Cardiac muscle cell (in vitro differentiated cells and primary cell): ENCODE data around the gene GRID1. TPM values are rescaled to one million over a fixed set of nuclear protein-coding genes. Genes with fewer than 3 reads are reported as not detected.

Experiments used
- DNase-seq, 2 donors: peaks; one replicate each; pipeline versions ENCODE4 v3.0.0 to v3.0.0-alpha.2; 2010 to 2017; ENCODE audit warnings: low read depth in 1 of 2, low spot score in 1 of 2
- H3K27ac ChIP-seq: fragments of 200-600 bp; sonication (generic); 2 replicates; pipeline ENCODE4 v1.5.1; 2016
- H3K27me3 ChIP-seq: fragments of 200-600 bp; sonication (generic); 2 replicates; pipeline ENCODE4 v1.6.0; 2016; ENCODE audit warnings: control low read depth
- H3K36me3 ChIP-seq: fragments of 200-600 bp; sonication (generic); 2 replicates; pipeline ENCODE4 v1.5.1; 2016; ENCODE audit warnings: control low read depth
- H3K4me1 ChIP-seq: fragments of 200-600 bp; sonication (generic); 2 replicates; pipeline ENCODE4 v1.8.1; 2017; ENCODE audit warnings: low read depth, mild to moderate bottlenecking, mixed run types
- H3K4me3 ChIP-seq: fragments of 200-600 bp; sonication (generic); 2 replicates; pipeline ENCODE4 v1.5.1; 2016; ENCODE audit warnings: mild to moderate bottlenecking
- H3K9me3 ChIP-seq: fragments of 200-600 bp; sonication (generic); 2 replicates; pipeline ENCODE4 v1.5.1; 2017; ENCODE audit warnings: low read depth, mild to moderate bottlenecking, control low read depth
- polyA plus RNA-seq: library from polyadenylated mRNA; unstranded; fragments of >200 nt; fragmentation: Nextera tagmentation; extraction: Ambion mirVana; gene quantifications from 2 replicates; pipeline ENCODE4 v1.2.1, GENCODE V29; 2016
- total RNA-seq: library from RNA; depleted of rRNA; stranded (reverse); fragments of >200 nt; gene quantifications from 2 replicates; pipeline ENCODE4 v1.2.3, GENCODE V29; 2016
- TF ChIP-seq, protein P1 (sequence below): IDR thresholded peaks from 2 replicates; pipeline ENCODE4 v1.5.1; 2012; ENCODE audit warnings: low read depth, mild to moderate bottlenecking, low read length

GRID1 gene
- total and polyA plus RNA-seq, 2 experiments from 2014 or later, result 1.5 to 1.6 TPM

DNA sequence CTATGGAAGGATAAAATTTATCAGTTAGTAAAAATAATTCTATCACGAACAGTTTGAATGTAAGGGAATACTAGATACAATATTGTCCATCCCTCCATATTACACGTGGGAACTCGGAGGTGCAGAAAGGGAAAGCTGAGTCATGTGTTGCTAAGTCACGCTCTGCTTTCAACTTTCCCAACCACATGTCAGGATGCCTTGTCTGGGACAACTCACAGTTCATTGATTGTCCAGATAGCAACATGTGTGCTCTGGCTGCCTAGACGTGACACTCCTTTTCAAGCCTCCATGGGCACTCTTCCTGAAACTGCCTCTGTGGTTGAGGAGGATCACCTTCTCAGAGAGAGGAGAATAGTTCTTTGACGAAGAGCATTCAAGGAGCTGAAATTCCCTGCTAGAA is 808.1 kb downstream of the GRID1 start:
- Histone ChIP-seq H3K4me3 (no peak overlapping the region), H3K4me1 (no peaks in the 10 kb centered on the region), H3K27me3 (no peaks in the 10 kb centered on the region), H3K36me3 (no peaks in the 10 kb centered on the region), H3K9me3 (no peaks in the 10 kb centered on the region), H3K27ac (no peak overlapping the region)
- no peak for DNase-seq
- TF ChIP-seq, protein P1, sequence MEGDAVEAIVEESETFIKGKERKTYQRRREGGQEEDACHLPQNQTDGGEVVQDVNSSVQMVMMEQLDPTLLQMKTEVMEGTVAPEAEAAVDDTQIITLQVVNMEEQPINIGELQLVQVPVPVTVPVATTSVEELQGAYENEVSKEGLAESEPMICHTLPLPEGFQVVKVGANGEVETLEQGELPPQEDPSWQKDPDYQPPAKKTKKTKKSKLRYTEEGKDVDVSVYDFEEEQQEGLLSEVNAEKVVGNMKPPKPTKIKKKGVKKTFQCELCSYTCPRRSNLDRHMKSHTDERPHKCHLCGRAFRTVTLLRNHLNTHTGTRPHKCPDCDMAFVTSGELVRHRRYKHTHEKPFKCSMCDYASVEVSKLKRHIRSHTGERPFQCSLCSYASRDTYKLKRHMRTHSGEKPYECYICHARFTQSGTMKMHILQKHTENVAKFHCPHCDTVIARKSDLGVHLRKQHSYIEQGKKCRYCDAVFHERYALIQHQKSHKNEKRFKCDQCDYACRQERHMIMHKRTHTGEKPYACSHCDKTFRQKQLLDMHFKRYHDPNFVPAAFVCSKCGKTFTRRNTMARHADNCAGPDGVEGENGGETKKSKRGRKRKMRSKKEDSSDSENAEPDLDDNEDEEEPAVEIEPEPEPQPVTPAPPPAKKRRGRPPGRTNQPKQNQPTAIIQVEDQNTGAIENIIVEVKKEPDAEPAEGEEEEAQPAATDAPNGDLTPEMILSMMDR, result no peak

DNA sequence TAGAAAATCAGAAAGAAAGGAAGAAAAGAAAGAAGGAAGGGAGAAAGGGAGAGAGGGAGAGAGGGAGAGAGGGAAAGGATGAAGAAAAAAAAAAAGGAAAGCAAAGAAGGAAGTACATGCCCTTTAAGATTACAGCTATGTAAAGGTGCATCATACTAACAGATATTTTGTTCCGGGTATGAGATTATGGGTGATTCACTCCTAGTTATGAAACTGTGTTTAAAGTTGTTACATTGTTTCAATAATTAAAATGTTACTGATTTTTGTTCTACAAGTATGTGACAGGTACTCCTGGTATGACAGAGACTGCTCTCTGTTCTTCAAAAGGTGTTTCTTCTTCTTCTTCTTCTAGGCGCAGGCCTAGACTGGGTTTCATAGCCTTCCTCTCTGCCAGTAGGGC is 808.9 kb downstream of the GRID1 start:
- no peak overlapping the region for H3K4me3 ChIP-seq
- H3K36me3 ChIP-seq, result no peaks in the 10 kb centered on the region
- no peak overlapping the region for H3K27ac ChIP-seq
- DNase-seq, result no peak
- TF ChIP-seq, protein P1, result no peak
- H3K27me3 ChIP-seq, result no peaks in the 10 kb centered on the region
- no peaks in the 10 kb centered on the region for H3K9me3 ChIP-seq
- H3K4me1 ChIP-seq, result no peaks in the 10 kb centered on the region

DNA sequence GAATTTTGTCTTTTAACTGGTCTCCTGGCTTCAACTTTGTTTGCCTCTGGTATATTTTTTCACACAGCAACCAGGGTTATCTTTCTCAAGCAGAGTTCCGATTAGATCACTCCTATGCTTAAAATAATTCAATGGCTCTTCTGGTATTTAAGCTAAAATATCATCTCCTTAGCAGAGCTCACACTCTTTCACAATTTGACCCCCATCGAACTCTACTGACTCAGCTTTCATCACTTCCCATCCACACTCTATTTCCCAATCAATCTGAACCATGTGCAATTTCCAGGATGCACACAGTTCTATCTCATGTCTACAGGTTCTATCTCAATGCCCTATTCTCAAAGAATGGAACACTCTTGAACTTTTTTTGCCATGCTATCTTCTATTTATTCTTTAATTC is 809.5 kb downstream of the GRID1 start:
- TF ChIP-seq, protein P1, result no peak
- Histone ChIP-seq H3K27ac (no peak overlapping the region), H3K27me3 (no peaks in the 10 kb centered on the region), H3K4me1 (no peaks in the 10 kb centered on the region), H3K36me3 (no peaks in the 10 kb centered on the region), H3K9me3 (no peaks in the 10 kb centered on the region), H3K4me3 (no peak overlapping the region)
- DNase-seq, result peak in 1 of 2 donors; percentile 2

Other genes starting within 250 kb of the GRID1 start
- gene WAPL, start 155.0 kb upstream of the GRID1 start, total RNA-seq, result 19.9 and 27.9 TPM in 2 replicates
- 15.2 and 22.9 TPM in 2 replicates for gene WAPL, start 155.0 kb upstream of the GRID1 start, polyA plus RNA-seq